K562 (cell line): ENCODE results near the gene PIK3CB. TPM values are rescaled to one million over a fixed set of nuclear protein-coding genes. Genes with fewer than 3 reads are reported as not detected.
A peak's percentile ranks its signal among the peaks of the same experiment; 100 is the strongest.
"Not testable (repeated sequence)": the region's sequence is repeated elsewhere in the genome, so short reads cannot be mapped to it uniquely, and the experiment has no call there.

Experiments used
- ATAC-seq: fragments of 200-7000 bp; cut with Tn5 transposase; 3 replicates; pipeline ENCODE4 v1.9.1; 2020; ENCODE audit warnings: moderate library complexity
- BruUV-seq: library from RNA; stranded (reverse); fragments of 400-500 nt; replicated peaks from 2 replicates; lab custom pipeline; 2021; lab: Mats Ljungman, UMichigan
- CTCF ChIA-PET: fragments of 300-600 bp; formaldehyde crosslinking; extraction: SDS; loops from one replicate; lab custom pipeline; 2021; ENCODE audit warnings: low intra/inter-chr PET ratio; lab: Yijun Ruan, JAX
- POLR2A ChIA-PET: fragments of 300-600, 350-650 bp; sonication (Branson Sonifier 250); formaldehyde crosslinking; extraction: SDS; loops from one replicate; lab custom pipeline; 2021; ENCODE audit warnings: antibody characterized with exemption, inconsistent platforms; lab: Yijun Ruan, JAX
- DNase-seq, 4 experiments: peaks; one replicate each; pipeline versions ENCODE4 v3.0.0 to v3.0.0-alpha.2; 2011 to 2018; ENCODE audit warnings: low spot score in 3 of 4, mixed read lengths in 3 of 4; ENCODE audit errors: extremely low read depth in 1 of 4
- FAIRE-seq: peaks from 2 replicates; lab custom pipeline; 2011; peaks lifted over from hg19 to GRCh38; lab: Jason Lieb, UNC
- H2AFZ ChIP-seq: 2 replicates; pipeline ENCODE4 v1.6.0; 2011; ENCODE audit warnings: low read depth, low read length, control low read depth, inconsistent platforms
- H3K27ac ChIP-seq: fragments of 200-600 bp; 3 replicates; pipeline ENCODE4 v1.8.0; 2011; ENCODE audit warnings: low read depth, mild to moderate bottlenecking, control low read depth, inconsistent platforms, low read length, moderate library complexity, mixed read lengths; ENCODE audit errors: extremely low read depth
- H3K27me3 ChIP-seq, 2 experiments: fragments of 300-600 bp in 1 of 2; 2 replicates in 1 of 2; 3 replicates in 1 of 2; pipeline versions ENCODE4 v1.6.0 to v1.8.0; 2011; ENCODE audit warnings: inconsistent platforms in 2 of 2, low read length in 2 of 2, mild to moderate bottlenecking in 1 of 2, mixed read lengths in 1 of 2, moderate library complexity in 1 of 2; ENCODE audit not compliant: control insufficient read depth in 2 of 2, insufficient read depth in 2 of 2
- H3K36me3 ChIP-seq: fragments of 300-600 bp; 3 replicates; pipeline ENCODE4 v1.8.0; 2011; ENCODE audit warnings: mild to moderate bottlenecking, low read length, inconsistent platforms; ENCODE audit not compliant: control insufficient read depth, insufficient read depth
- H3K4me1 ChIP-seq, 2 experiments: fragments of 200-600 bp in 1 of 2; replicated peaks in 1 of 2; 2 replicates in 1 of 2; 3 replicates in 1 of 2; pipeline versions ENCODE4 v1.5.1 to v1.8.0; 2011; ENCODE audit warnings: inconsistent platforms in 2 of 2, low read length in 2 of 2, mild to moderate bottlenecking in 1 of 2, mixed read lengths in 1 of 2, moderate library complexity in 1 of 2; ENCODE audit not compliant: control insufficient read depth in 2 of 2, insufficient read depth in 2 of 2
- H3K4me2 ChIP-seq: 2 replicates; pipeline ENCODE4 v1.6.1; 2011; ENCODE audit warnings: low read length, control low read depth, inconsistent platforms, mixed read lengths; ENCODE audit not compliant: insufficient read depth
- H3K4me3 ChIP-seq: fragments of 200-600 bp; sonication (generic), shearing (Covaris generic); 2 replicates; pipeline ENCODE4 v1.5.1; 2016; ENCODE audit warnings: control low read depth, inconsistent platforms
- H3K79me2 ChIP-seq: fragments of 200-600 bp; 3 replicates; pipeline ENCODE4 v1.8.0; 2011; ENCODE audit warnings: low read length, inconsistent platforms; ENCODE audit not compliant: control insufficient read depth, insufficient read depth
- H3K9ac ChIP-seq, 2 experiments: 2 replicates each; pipeline versions ENCODE4 v1.6.0 to v1.6.1; 2011; ENCODE audit warnings: low read depth in 2 of 2, low read length in 2 of 2, control low read depth in 1 of 2, inconsistent platforms in 1 of 2, mild to moderate bottlenecking in 1 of 2, mixed read lengths in 1 of 2; ENCODE audit not compliant: insufficient read depth in 1 of 2
- H3K9me1 ChIP-seq: one replicate; pipeline ENCODE4 v1.6.0; 2011; ENCODE audit warnings: inconsistent platforms, mild to moderate bottlenecking, low read length, moderate library complexity; ENCODE audit not compliant: control insufficient read depth, insufficient read depth
- H3K9me3 ChIP-seq: replicated peaks from 2 replicates; pipeline ENCODE4 v1.5.1; 2011; ENCODE audit warnings: low read depth, low read length, inconsistent platforms; ENCODE audit not compliant: control insufficient read depth, insufficient read depth
- H4K20me1 ChIP-seq: replicated peaks from 2 replicates; pipeline ENCODE4 v1.6.1; 2011; ENCODE audit warnings: low read length, inconsistent platforms, mixed read lengths; ENCODE audit not compliant: control insufficient read depth, insufficient read depth
- PBX2 ChIP-seq, 2 experiments: IDR thresholded peaks in 1 of 2; conservative IDR thresholded peaks in 1 of 2; 2 replicates each; pipeline ENCODE4 v1.6.1; 2016; ENCODE audit warnings: low read depth in 2 of 2, mild to moderate bottlenecking in 1 of 2, missing compliant biosample characterization in 1 of 2, missing genetic modification characterization in 1 of 2, moderate library complexity in 1 of 2
- SIX5 ChIP-seq, 2 experiments: IDR thresholded peaks; 2 replicates each; pipeline ENCODE4 v1.6.1; 2011; ENCODE audit warnings: low read length in 2 of 2, borderline replicate concordance in 1 of 2, low read depth in 1 of 2, mild to moderate bottlenecking in 1 of 2, moderate library complexity in 1 of 2; ENCODE audit not compliant: insufficient read depth in 1 of 2
- ZNF121 ChIP-seq: sonication (generic); formaldehyde crosslinking; conservative IDR thresholded peaks from 2 replicates; pipeline ENCODE4 v1.8.0; 2022; ENCODE audit warnings: missing genetic modification reagents
- WGBS: fragments of 100-300 bp; shearing (Covaris generic); methylation state at CpG from one replicate; pipeline ENCODE4 v1.1.6; 2016; ENCODE audit warnings: low coverage, mixed read lengths; ENCODE audit not compliant: insufficient coverage; ENCODE audit errors: missing lambda C conversion rate; 5-methylcytosine and 5-hydroxymethylcytosine counted together
- in situ Hi-C: fragments of 300-500 bp; cut with MboI; formaldehyde crosslinking; loops from 4 replicates; pipeline ENCODE4 v1.15.0; 2018; ENCODE audit warnings: inconsistent platforms, mixed read lengths
- intact Hi-C: fragments of 100-400 bp; cut with micrococcal nuclease; formaldehyde crosslinking; loops from 2 replicates; pipeline ENCODE4 v1.14.2; 2022
- polyA plus RNA-seq, 8 experiments: library from polyadenylated mRNA; depleted of rRNA in 4 of 8; stranded (reverse) in 5 of 8; unstranded in 3 of 8; fragments of >200 nt; fragmentation: Nextera tagmentation in 2 of 8; fragmentation: Illumina TruSeq in 1 of 8; extraction: Ambion mirVana in 2 of 8; extraction: Trizol in 1 of 8; gene quantifications; 2 replicates each; pipeline versions ENCODE4 v1.2.1 to v1.2.3, GENCODE V29; 2011 to 2014; ENCODE audit warnings: inconsistent platforms in 1 of 8, missing spikeins in 1 of 8
- total RNA-seq, 7 experiments: library from RNA; depleted of rRNA in 6 of 7; stranded (reverse); fragments of >200 nt in 6 of 7; fragmentation: Illumina TruSeq in 2 of 7; extraction: Trizol in 2 of 7; gene quantifications; 2 replicates each; pipeline versions ENCODE4 v1.2.1 to v1.2.3, GENCODE V29; 2011 to 2021; ENCODE audit warnings: low replicate concordance in 1 of 7

PIK3CB gene
- total and polyA plus RNA-seq, 9 of the 15 experiments (the other 6 are each of a cell fraction or from before 2014, with no cell fraction given), result 15.3 to 62.6 (median 28.3) TPM

GRCh38 chr3:138802223-138802622 is 32.5 kb downstream of the PIK3CB start:
- Histone ChIP-seq H4K20me1 (peaks cover 19% of the 10 kb centered on the region; the same call in 1 of the 2 replicates), H3K79me2 (peaks cover 99% of the 10 kb centered on the region), H3K36me3 (peaks cover 24% of the 10 kb centered on the region)
- H2AFZ ChIP-seq, H3K4me2 ChIP-seq, H3K27me3 ChIP-seq, in situ Hi-C loops, H3K4me3 ChIP-seq, ATAC-seq, FAIRE-seq, H3K9me1 ChIP-seq, BruUV-seq, intact Hi-C loops, H3K27ac ChIP-seq, H3K9ac ChIP-seq, DNase-seq, CTCF ChIA-PET, H3K4me1 ChIP-seq, H3K9me3 ChIP-seq: not testable (repeated sequence)
- POLR2A ChIA-PET, result interaction anchor here (1.4 kb wide), 1 partner anchor 10 kb away, joined by 4 read pairs; no protein-coding TSS in a partner anchor
- WGBS, result 70% methylated on average over 6 of the region's 6 CpGs

- no peaks in the 10 kb centered on the region for H3K27me3 ChIP-seq
- TF ChIP-seq ZNF121 (peak; percentile 41; the same call in 1 of the 2 replicates), PBX2 (CRISPR knock-in tag; IDR thresholded peaks at IDR 0.05; ENCODE audit: low read depth) (no peak), PBX2 (tag; conservative IDR thresholded peaks at IDR 0.05; ENCODE audit: low read depth) (no peak), SIX5 (IDR thresholded peaks at IDR 0.05; ENCODE audit: borderline replicate concordance in 1 of 2, insufficient read depth in 1 of 2, low read depth in 1 of 2, low read length in 2 of 2) (no peak)
- ChIA-PET CTCF (no interaction called here), POLR2A (interaction anchor here (0.6 kb wide), 1 partner anchor 21 kb away, joined by 3 read pairs; no protein-coding TSS in a partner anchor)
- no peak overlapping the region for H3K4me2 ChIP-seq
- intact Hi-C loops (no loop called here), in situ Hi-C loops (no loop called here)
- ATAC-seq, result no peak
- H3K9me3 ChIP-seq, result no peaks in the 10 kb centered on the region
- FAIRE-seq, result no peak
- peaks cover 4% of the 10 kb centered on the region for H3K9me1 ChIP-seq
- no peak overlapping the region for H2AFZ ChIP-seq
- H4K20me1 ChIP-seq, result peaks cover 21% of the 10 kb centered on the region; the same call in 1 of the 2 replicates
- peaks cover 99% of the 10 kb centered on the region for H3K79me2 ChIP-seq
- WGBS, result 67% methylated on average over 2 of the region's 3 CpGs
- no peak for DNase-seq
- H3K27ac ChIP-seq, result no peak overlapping the region
- BruUV-seq, result no TSS peak
- no peak overlapping the region for H3K9ac ChIP-seq
- H3K4me3 ChIP-seq, result no peak overlapping the region
- peaks cover 25% of the 10 kb centered on the region for H3K36me3 ChIP-seq
- peaks cover 0 to 5% of the 10 kb centered on the region in 2 experiments; a peak in 2 of 5 replicates for H3K4me1 ChIP-seq
These were observed 32.9 kb downstream of the PIK3CB start for GRCh38 chr3:138801792-138802191.
